Mesodermal cell (in vitro differentiated cells): ENCODE measurements around the gene PITPNC1.
"Not testable (repeated sequence)": the region's sequence is repeated elsewhere in the genome, so short reads cannot be mapped to it uniquely, and the experiment has no call there.

ENCODE experiments used
- H3K27ac ChIP-seq: 2 replicates; pipeline ENCODE4 v1.7.0; 2013; ENCODE audit warnings: mild to moderate bottlenecking, low read depth, low read length, moderate library complexity; ENCODE audit not compliant: severe bottlenecking
- H3K36me3 ChIP-seq: 2 replicates; pipeline ENCODE4 v1.7.1; 2013; ENCODE audit warnings: mild to moderate bottlenecking, low read length, moderate library complexity; ENCODE audit not compliant: control insufficient read depth, insufficient read depth
- H3K4me1 ChIP-seq: one replicate; pipeline ENCODE4 v1.7.1; 2013; ENCODE audit warnings: mild to moderate bottlenecking, low read length; ENCODE audit not compliant: insufficient read depth, control insufficient read depth, poor library complexity, severe bottlenecking
- H3K4me3 ChIP-seq: 2 replicates; pipeline ENCODE4 v1.7.0; 2013; ENCODE audit warnings: low read length, control low read depth, mild to moderate bottlenecking; ENCODE audit not compliant: insufficient read depth, poor library complexity, severe bottlenecking; ENCODE audit errors: extremely low read depth
- H3K9me3 ChIP-seq: 2 replicates; pipeline ENCODE4 v1.7.1; 2013; ENCODE audit warnings: mild to moderate bottlenecking, low read length, moderate library complexity; ENCODE audit not compliant: control insufficient read depth
- WGBS, 2 experiments: methylation state at CpG; one replicate each; pipeline ENCODE4 v1.1.5; 2013; ENCODE audit warnings: missing lambda C conversion rate in 2 of 2; ENCODE audit not compliant: insufficient coverage in 2 of 2; 5-methylcytosine and 5-hydroxymethylcytosine counted together

PITPNC1 gene

GRCh38 chr17:67578142-67578457 is 201.0 kb downstream of the PITPNC1 start:
- no peak overlapping the region for H3K4me3 ChIP-seq
- H3K9me3 ChIP-seq: no peaks in the 10 kb centered on the region
- peaks cover 3% of the 10 kb centered on the region for H3K4me1 ChIP-seq
- no peaks in the 10 kb centered on the region for H3K36me3 ChIP-seq
- WGBS, 2 experiments: 59 to 69% methylated on average over 5 of the region's 5 CpGs
- H3K27ac ChIP-seq: peak overlapping the region; percentile 41

GRCh38 chr17:67578679-67579405 is 201.8 kb downstream of the PITPNC1 start:
- not testable (repeated sequence) for H3K9me3 ChIP-seq, H3K27ac ChIP-seq, H3K4me3 ChIP-seq, H3K4me1 ChIP-seq, H3K36me3 ChIP-seq
- WGBS, 2 experiments: 87 to 95% methylated on average over 4 to 7 of the region's 9 CpGs

GRCh38 chr17:67582673-67583081 is 205.6 kb downstream of the PITPNC1 start:
- Histone ChIP-seq H3K4me3 (no peak overlapping the region), H3K27ac (no peak overlapping the region), H3K9me3 (peaks cover 3% of the 10 kb centered on the region), H3K36me3 (no peaks in the 10 kb centered on the region), H3K4me1 (peaks cover 3% of the 10 kb centered on the region)
- 98% methylated on average over 4 to 5 of the region's 6 CpGs for WGBS, 2 experiments

GRCh38 chr17:67585077-67585602 is 208.1 kb downstream of the PITPNC1 start:
- H3K4me3 ChIP-seq: no peak overlapping the region
- H3K4me1 ChIP-seq: no peaks in the 10 kb centered on the region
- 80 to 100% methylated on average over 1 to 3 of the region's 4 CpGs for WGBS, 2 experiments
- H3K9me3 ChIP-seq: peaks cover 3% of the 10 kb centered on the region
- H3K36me3 ChIP-seq: no peaks in the 10 kb centered on the region
- no peak overlapping the region for H3K27ac ChIP-seq

GRCh38 chr17:67588326-67588725 is 211.2 kb downstream of the PITPNC1 start:
- WGBS, 2 experiments: 97 to 100% methylated on average over 3 to 9 of the region's 9 CpGs
- Histone ChIP-seq H3K4me1 (no peaks in the 10 kb centered on the region), H3K27ac (no peak overlapping the region), H3K9me3 (peaks cover 3% of the 10 kb centered on the region), H3K4me3 (no peak overlapping the region), H3K36me3 (no peaks in the 10 kb centered on the region)

GRCh38 chr17:67594115-67594880 is 217.2 kb downstream of the PITPNC1 start:
- WGBS, 2 experiments: 96 to 98% methylated on average over 4 to 5 of the region's 7 CpGs
- Histone ChIP-seq H3K27ac (no peak overlapping the region), H3K4me1 (no peaks in the 10 kb centered on the region), H3K36me3 (no peaks in the 10 kb centered on the region), H3K9me3 (no peaks in the 10 kb centered on the region), H3K4me3 (no peak overlapping the region)

GRCh38 chr17:67600408-67600807 is 223.3 kb downstream of the PITPNC1 start:
- no peaks in the 10 kb centered on the region for H3K9me3 ChIP-seq
- H3K4me1 ChIP-seq: no peaks in the 10 kb centered on the region
- 88 to 100% methylated on average over 1 of the region's 2 CpGs for WGBS, 2 experiments
- H3K36me3 ChIP-seq: no peaks in the 10 kb centered on the region
- H3K4me3 ChIP-seq: no peak overlapping the region
- H3K27ac ChIP-seq: no peak overlapping the region

- Histone ChIP-seq H3K27ac (no peak overlapping the region), H3K4me3 (no peak overlapping the region), H3K4me1 (no peaks in the 10 kb centered on the region), H3K9me3 (no peaks in the 10 kb centered on the region), H3K36me3 (peaks cover 4% of the 10 kb centered on the region)
- WGBS, 2 experiments: 93 to 100% methylated on average over 4 of the region's 4 CpGs
Measured at GRCh38 chr17:67601897-67602296, 224.8 kb downstream of the PITPNC1 start.

GRCh38 chr17:67602444-67602843 is 225.4 kb downstream of the PITPNC1 start:
- H3K27ac ChIP-seq: no peak overlapping the region
- H3K4me3 ChIP-seq: no peak overlapping the region
- no peaks in the 10 kb centered on the region for H3K4me1 ChIP-seq
- 93% methylated on average over 3 of the region's 4 CpGs for WGBS, 2 experiments
- H3K9me3 ChIP-seq: no peaks in the 10 kb centered on the region
- peaks cover 4% of the 10 kb centered on the region for H3K36me3 ChIP-seq

GRCh38 chr17:67602974-67603373 is 225.9 kb downstream of the PITPNC1 start:
- Histone ChIP-seq H3K4me3 (no peak overlapping the region), H3K9me3 (no peaks in the 10 kb centered on the region), H3K27ac (no peak overlapping the region), H3K36me3 (peaks cover 4% of the 10 kb centered on the region), H3K4me1 (no peaks in the 10 kb centered on the region)
- 70 to 77% methylated on average over 3 of the region's 3 CpGs for WGBS, 2 experiments
